K562 (cell line): ENCODE measurements around the gene CREB3L1.

ENCODE experiments used
- CREB3L1 ChIP-seq: fragments of 450-650 bp; IDR thresholded peaks from 2 replicates; pipeline ENCODE4 v1.6.1; 2014; ENCODE audit warnings: low read depth, mild to moderate bottlenecking, moderate library complexity, borderline replicate concordance
- CTCF ChIP-seq, 3 experiments: IDR thresholded peaks in 2 of 3; conservative IDR thresholded peaks in 1 of 3; 2 replicates each; pipeline ENCODE4 v1.5.1; 2011 to 2012; ENCODE audit warnings: low read length in 3 of 3, mild to moderate bottlenecking in 3 of 3, control low read depth in 2 of 3, improper control_type of control experiment in 1 of 3, inconsistent platforms in 1 of 3, low read depth in 1 of 3, mixed read lengths in 1 of 3, moderate library complexity in 1 of 3; ENCODE audit not compliant: insufficient read depth in 2 of 3
- ELF1 ChIP-seq: fragments of 200-800 bp; sonication (Bioruptor generic); IDR thresholded peaks from 2 replicates; pipeline ENCODE4 v1.6.1; 2016; ENCODE audit warnings: missing genetic modification characterization, missing compliant biosample characterization
- ELK1 ChIP-seq: sonication (generic); formaldehyde crosslinking; IDR thresholded peaks from 2 replicates; pipeline ENCODE4 v1.8.1; 2022; ENCODE audit warnings: missing genetic modification reagents
- KLF10 ChIP-seq: fragments of 250-450 bp; sonication (Bioruptor Pico); IDR thresholded peaks from 2 replicates; pipeline ENCODE4 v1.6.1; 2021; ENCODE audit warnings: matching md5 sums
- MLX ChIP-seq, 2 experiments: fragments of 450-650 bp in 1 of 2; sonication (generic) in 1 of 2; formaldehyde crosslinking; conservative IDR thresholded peaks; 2 replicates each; pipeline versions ENCODE4 v1.4.0 to v1.8.1; 2020 to 2022; ENCODE audit warnings: mild to moderate bottlenecking in 1 of 2, missing genetic modification reagents in 1 of 2
- POLR2AphosphoS5 ChIP-seq: IDR thresholded peaks from 2 replicates; pipeline ENCODE4 v1.6.1; 2011; ENCODE audit warnings: mild to moderate bottlenecking, low read depth, low read length, moderate library complexity; ENCODE audit not compliant: control insufficient read depth, insufficient read depth
- SMAD4 ChIP-seq: fragments of 250-450 bp; sonication (Bioruptor Pico); conservative IDR thresholded peaks from 2 replicates; pipeline ENCODE4 v1.8.0; 2021; ENCODE audit warnings: inconsistent platforms, mild to moderate bottlenecking, moderate library complexity
- ZNF175 ChIP-seq: fragments of 200-800 bp; sonication (Bioruptor generic); IDR thresholded peaks from 2 replicates; pipeline ENCODE4 v1.6.1; 2016; ENCODE audit warnings: low read depth, mild to moderate bottlenecking, missing genetic modification characterization, missing compliant biosample characterization
- ZNF253 ChIP-seq: fragments of 250-450 bp; sonication (Bioruptor Pico); conservative IDR thresholded peaks from 2 replicates; pipeline ENCODE4 v1.6.1; 2021; ENCODE audit warnings: mild to moderate bottlenecking
- ZNF707 ChIP-seq: fragments of 250-450 bp; sonication (Bioruptor Pico); conservative IDR thresholded peaks from 2 replicates; pipeline ENCODE4 v1.8.0; 2022; ENCODE audit warnings: inconsistent platforms, mild to moderate bottlenecking, moderate library complexity

- no peak for TF ChIP-seq SMAD4 (CRISPR knock-in tag)
- TF ChIP-seq CTCF (IDR thresholded peaks at IDR 0.05 in 2 of 3, conservative IDR thresholded peaks at IDR 0.05 in 1 of 3; ENCODE audit: insufficient read depth in 2 of 3, low read depth in 1 of 3, low read length in 3 of 3): no peak
- TF ChIP-seq KLF10 (CRISPR knock-in tag): no peak
- TF ChIP-seq POLR2AphosphoS5: no peak
- TF ChIP-seq ZNF707 (CRISPR knock-in tag): no peak
- no peak for TF ChIP-seq ELK1
- TF ChIP-seq ELF1: no peak
- no peak for TF ChIP-seq CREB3L1
- no peak for TF ChIP-seq MLX (CRISPR knock-in tag; conservative IDR thresholded peaks at IDR 0.05)
- TF ChIP-seq ZNF175: no peak
- no peak for TF ChIP-seq ZNF253 (CRISPR knock-in tag)
Measured at GRCh38 chr11:46335890-46336562, 58.6 kb downstream of the CREB3L1 start.
